Activated CD4-positive, alpha-beta T cell treated with anti-CD3 and anti-CD28 coated beads for 48 hours (primary cell): ENCODE results near the gene PYGB.
"Not testable (repeated sequence)": the region's sequence is repeated elsewhere in the genome, so short reads cannot be mapped to it uniquely, and the experiment has no call there.

Experiments
- DNase-seq: peaks from one replicate; pipeline ENCODE4 v3.0.0-alpha.2; 2020

The PYGB gene

GRCh38 chr20:25314497-25315417, 66.9 kb downstream of the PYGB start:
- no peak for DNase-seq

- no peak for DNase-seq
Measured at GRCh38 chr20:25315418-25316210, 67.7 kb downstream of the PYGB start.

GRCh38 chr20:25316506-25317190, 68.8 kb downstream of the PYGB start:
- DNase-seq: no peak

GRCh38 chr20:25317351-25318075, 69.6 kb downstream of the PYGB start:
- DNase-seq: no peak

- DNase-seq: no peak
Measured at GRCh38 chr20:25318471-25319240, 70.8 kb downstream of the PYGB start.

GRCh38 chr20:25319241-25320034, 71.6 kb downstream of the PYGB start:
- no peak for DNase-seq

- no peak for DNase-seq
Measured at GRCh38 chr20:25320035-25320800, 72.3 kb downstream of the PYGB start.

- DNase-seq: no peak
Measured at GRCh38 chr20:25321262-25321831, 73.5 kb downstream of the PYGB start.

GRCh38 chr20:25321991-25322390, 74.1 kb downstream of the PYGB start:
- no peak for DNase-seq

GRCh38 chr20:25323496-25324246, 75.8 kb downstream of the PYGB start:
- no peak for DNase-seq

GRCh38 chr20:25324412-25324811, 76.5 kb downstream of the PYGB start:
- DNase-seq: no peak

GRCh38 chr20:25325073-25325472, 77.2 kb downstream of the PYGB start:
- no peak for DNase-seq

- DNase-seq: no peak
Measured at GRCh38 chr20:25325997-25326396, 78.1 kb downstream of the PYGB start.

GRCh38 chr20:25327521-25328235, 79.8 kb downstream of the PYGB start:
- DNase-seq: no peak

- no peak for DNase-seq
Measured at GRCh38 chr20:25328954-25329498, 81.1 kb downstream of the PYGB start.

GRCh38 chr20:25334972-25335371, 87.1 kb downstream of the PYGB start:
- not testable (repeated sequence) for DNase-seq

GRCh38 chr20:25336561-25337422, 88.9 kb downstream of the PYGB start:
- DNase-seq: no peak
